ENCODE results near the gene UACA. TPM values are rescaled to one million over a fixed set of nuclear protein-coding genes. Genes with fewer than 3 reads are reported as not detected.
"Not testable (repeated sequence)": the region's sequence is repeated elsewhere in the genome, so short reads cannot be mapped to it uniquely, and the experiment has no call there.

UACA gene
- total RNA-seq, 1 donor from 2014 or later: 5.2 TPM

DNA sequence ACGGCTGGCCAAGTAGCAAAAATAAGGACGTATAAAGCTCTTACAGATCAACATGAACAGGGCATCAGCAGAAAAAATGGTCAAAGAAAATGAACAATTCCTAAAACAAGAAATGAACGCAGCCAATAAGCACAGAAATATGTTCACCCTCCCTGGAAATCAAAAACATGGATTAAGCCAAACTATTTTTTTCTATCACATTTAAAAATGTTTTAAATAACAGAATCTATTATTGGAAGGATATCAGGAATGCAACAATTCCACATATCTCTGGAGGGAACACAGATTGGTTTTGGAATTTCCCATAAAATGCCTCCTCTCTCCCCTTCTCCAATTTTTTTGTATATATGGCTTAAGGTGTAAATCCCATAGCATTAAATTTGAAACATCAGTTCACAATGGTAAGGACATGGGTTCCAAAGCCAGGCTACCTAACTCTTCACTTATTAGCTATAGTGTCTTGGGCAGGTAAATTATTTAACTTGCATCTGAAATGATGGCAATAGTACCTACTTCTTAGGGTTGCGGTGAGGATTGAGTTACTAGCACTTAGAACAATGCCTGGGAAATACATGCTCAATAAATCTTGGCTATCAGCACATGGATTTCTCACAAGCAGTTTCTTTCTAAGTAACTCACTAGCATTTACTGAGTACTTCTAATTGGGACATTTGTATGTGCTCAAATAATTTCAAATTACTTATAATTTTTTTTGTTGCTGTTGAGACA lies 10.1 kb downstream of the UACA start:
- no peak for DNase-seq
- no peak overlapping the region for H3K27ac Mint-ChIP-seq (ENCODE audit: unreplicated experiment)
- no peak overlapping the region for H3K4me3 Mint-ChIP-seq (ENCODE audit: unreplicated experiment)
- H3K36me3 Mint-ChIP-seq (ENCODE audit: unreplicated experiment): no peaks in the 10 kb centered on the region
- no peaks in the 10 kb centered on the region for H3K27me3 Mint-ChIP-seq (ENCODE audit: unreplicated experiment)
- TF ChIP-seq, protein P1, sequence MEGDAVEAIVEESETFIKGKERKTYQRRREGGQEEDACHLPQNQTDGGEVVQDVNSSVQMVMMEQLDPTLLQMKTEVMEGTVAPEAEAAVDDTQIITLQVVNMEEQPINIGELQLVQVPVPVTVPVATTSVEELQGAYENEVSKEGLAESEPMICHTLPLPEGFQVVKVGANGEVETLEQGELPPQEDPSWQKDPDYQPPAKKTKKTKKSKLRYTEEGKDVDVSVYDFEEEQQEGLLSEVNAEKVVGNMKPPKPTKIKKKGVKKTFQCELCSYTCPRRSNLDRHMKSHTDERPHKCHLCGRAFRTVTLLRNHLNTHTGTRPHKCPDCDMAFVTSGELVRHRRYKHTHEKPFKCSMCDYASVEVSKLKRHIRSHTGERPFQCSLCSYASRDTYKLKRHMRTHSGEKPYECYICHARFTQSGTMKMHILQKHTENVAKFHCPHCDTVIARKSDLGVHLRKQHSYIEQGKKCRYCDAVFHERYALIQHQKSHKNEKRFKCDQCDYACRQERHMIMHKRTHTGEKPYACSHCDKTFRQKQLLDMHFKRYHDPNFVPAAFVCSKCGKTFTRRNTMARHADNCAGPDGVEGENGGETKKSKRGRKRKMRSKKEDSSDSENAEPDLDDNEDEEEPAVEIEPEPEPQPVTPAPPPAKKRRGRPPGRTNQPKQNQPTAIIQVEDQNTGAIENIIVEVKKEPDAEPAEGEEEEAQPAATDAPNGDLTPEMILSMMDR (IDR thresholded peaks at IDR 0.05; ENCODE audit: partially characterized antibody, unreplicated experiment): no peak
- H3K9me3 Mint-ChIP-seq (ENCODE audit: unreplicated experiment): no peaks in the 10 kb centered on the region
- peaks cover 1% of the 10 kb centered on the region for H3K4me1 Mint-ChIP-seq (ENCODE audit: low read depth, unreplicated experiment)

DNA sequence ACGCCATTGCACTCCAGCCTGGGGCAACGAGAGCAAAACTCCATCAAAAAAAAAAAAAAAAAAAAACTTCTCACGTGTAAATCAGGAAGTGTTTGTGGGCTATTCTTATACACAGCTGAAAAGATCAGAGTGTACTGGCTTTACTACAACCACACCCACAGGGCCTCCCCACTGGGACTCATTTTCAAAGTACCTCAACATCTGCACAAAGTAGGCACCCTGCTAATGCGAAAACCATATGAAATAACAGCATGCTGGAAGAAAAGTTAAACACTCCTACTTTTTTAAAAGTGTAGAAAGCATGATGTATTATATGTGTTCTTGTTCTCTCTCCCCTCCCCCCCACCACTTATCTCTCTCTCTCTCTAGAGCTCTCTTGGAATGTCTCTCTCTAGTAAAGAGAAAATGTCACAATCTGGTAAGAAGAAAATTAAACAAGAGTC lies 11.1 kb downstream of the UACA start:
- H3K27ac Mint-ChIP-seq (ENCODE audit: unreplicated experiment): no peak overlapping the region
- TF ChIP-seq, protein P1 (IDR thresholded peaks at IDR 0.05; ENCODE audit: partially characterized antibody, unreplicated experiment): no peak
- H3K36me3 Mint-ChIP-seq (ENCODE audit: unreplicated experiment): no peaks in the 10 kb centered on the region
- H3K4me3 Mint-ChIP-seq (ENCODE audit: unreplicated experiment): no peak overlapping the region
- DNase-seq: no peak
- H3K27me3 Mint-ChIP-seq (ENCODE audit: unreplicated experiment): no peaks in the 10 kb centered on the region
- H3K9me3 Mint-ChIP-seq (ENCODE audit: unreplicated experiment): no peaks in the 10 kb centered on the region
- peaks cover 1% of the 10 kb centered on the region for H3K4me1 Mint-ChIP-seq (ENCODE audit: low read depth, unreplicated experiment)

DNA sequence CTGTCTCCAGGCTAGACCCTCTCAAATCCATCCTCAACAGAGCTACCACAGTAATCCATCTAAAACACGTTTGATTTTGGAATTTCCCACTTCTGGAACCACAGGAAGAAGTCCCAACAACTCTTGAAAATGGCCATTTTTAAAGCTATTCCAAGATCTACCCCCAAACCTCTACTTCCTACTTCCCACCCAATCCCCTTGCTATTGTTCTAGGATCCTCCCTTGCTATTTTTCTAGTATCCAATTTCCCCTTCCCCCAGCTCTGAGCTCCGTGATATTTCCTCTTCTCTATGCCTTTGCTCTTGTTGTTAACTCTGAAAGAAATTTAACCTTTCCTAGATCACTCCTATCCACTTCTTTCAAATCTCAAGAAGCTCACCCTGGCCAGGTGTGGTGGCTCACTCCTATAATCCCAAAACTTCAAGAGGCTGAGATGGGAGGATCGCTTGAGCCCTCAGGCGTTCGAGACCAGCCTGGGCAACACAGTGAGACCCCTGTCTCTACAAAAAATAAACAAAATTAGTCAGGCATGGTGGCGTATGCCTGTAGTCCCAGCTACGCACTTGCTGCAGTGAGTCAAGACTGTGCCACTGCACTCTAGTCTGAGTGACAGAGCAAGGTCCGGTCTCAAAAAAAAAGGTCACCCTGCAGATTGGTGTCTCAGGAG lies 13.0 kb downstream of the UACA start:
- Mint-ChIP-seq H3K9me3 (ENCODE audit: unreplicated experiment) (no peaks in the 10 kb centered on the region), H3K4me1 (ENCODE audit: low read depth, unreplicated experiment) (peaks cover 1% of the 10 kb centered on the region), H3K4me3 (ENCODE audit: unreplicated experiment) (no peak overlapping the region), H3K36me3 (ENCODE audit: unreplicated experiment) (no peaks in the 10 kb centered on the region), H3K27me3 (ENCODE audit: unreplicated experiment) (no peaks in the 10 kb centered on the region), H3K27ac (ENCODE audit: unreplicated experiment) (no peak overlapping the region)
- TF ChIP-seq, protein P1 (IDR thresholded peaks at IDR 0.05; ENCODE audit: partially characterized antibody, unreplicated experiment): no peak
- DNase-seq: no peak

DNA sequence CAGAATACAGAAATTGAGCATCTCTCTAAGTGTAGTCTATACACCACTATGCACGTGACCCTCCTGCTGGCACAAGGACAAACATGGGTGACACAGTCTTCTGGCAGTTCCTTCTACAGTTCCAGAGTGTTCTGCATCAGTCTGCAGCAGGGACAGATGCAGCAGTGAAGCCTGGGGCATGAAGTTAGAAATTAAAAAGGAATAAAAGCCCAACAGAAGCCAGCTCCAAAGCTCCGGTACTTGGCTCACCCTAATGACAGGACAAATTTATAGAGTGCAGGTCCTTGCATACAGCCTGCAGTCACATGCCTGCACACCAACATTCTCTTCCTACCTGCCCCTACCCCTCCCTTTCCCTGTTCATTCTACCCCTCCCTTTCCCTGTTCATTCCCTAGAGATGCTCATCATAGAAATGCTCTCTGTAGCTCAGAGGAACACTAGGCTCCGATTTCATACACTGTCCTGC lies 15.0 kb downstream of the UACA start:
- Mint-ChIP-seq H3K4me3 (ENCODE audit: unreplicated experiment) (no peak overlapping the region), H3K27me3 (ENCODE audit: unreplicated experiment) (no peaks in the 10 kb centered on the region), H3K9me3 (ENCODE audit: unreplicated experiment) (no peaks in the 10 kb centered on the region), H3K4me1 (ENCODE audit: low read depth, unreplicated experiment) (peaks cover 1% of the 10 kb centered on the region), H3K27ac (ENCODE audit: unreplicated experiment) (no peak overlapping the region), H3K36me3 (ENCODE audit: unreplicated experiment) (no peaks in the 10 kb centered on the region)
- TF ChIP-seq, protein P1 (IDR thresholded peaks at IDR 0.05; ENCODE audit: partially characterized antibody, unreplicated experiment): no peak
- no peak for DNase-seq

DNA sequence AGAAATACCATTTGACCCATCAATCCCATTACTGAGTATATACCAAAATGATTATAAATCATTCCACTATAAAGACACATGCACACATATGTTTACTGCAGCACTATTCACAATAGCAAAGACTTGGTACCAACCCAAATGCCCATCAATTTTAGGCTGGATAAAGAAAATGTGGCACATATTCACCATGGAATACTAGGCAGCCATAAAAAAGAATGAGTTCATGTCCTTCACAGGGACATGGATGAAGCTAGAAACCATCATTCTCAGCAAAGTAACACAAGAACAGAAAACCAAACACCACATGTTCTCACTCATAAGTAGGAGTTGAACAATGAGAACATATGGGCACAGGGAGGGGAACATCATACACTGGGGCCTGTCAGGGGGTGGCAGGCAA lies 16.8 kb downstream of the UACA start:
- H3K36me3 Mint-ChIP-seq (ENCODE audit: unreplicated experiment); H3K4me3 Mint-ChIP-seq (ENCODE audit: unreplicated experiment); H3K4me1 Mint-ChIP-seq (ENCODE audit: low read depth, unreplicated experiment); H3K9me3 Mint-ChIP-seq (ENCODE audit: unreplicated experiment); DNase-seq; H3K27ac Mint-ChIP-seq (ENCODE audit: unreplicated experiment); H3K27me3 Mint-ChIP-seq (ENCODE audit: unreplicated experiment): not testable (repeated sequence)
